ENCODE measurements around the gene MMP28.
"Not testable (repeated sequence)": the region's sequence is repeated elsewhere in the genome, so short reads cannot be mapped to it uniquely, and the experiment has no call there.

MMP28 gene

DNA sequence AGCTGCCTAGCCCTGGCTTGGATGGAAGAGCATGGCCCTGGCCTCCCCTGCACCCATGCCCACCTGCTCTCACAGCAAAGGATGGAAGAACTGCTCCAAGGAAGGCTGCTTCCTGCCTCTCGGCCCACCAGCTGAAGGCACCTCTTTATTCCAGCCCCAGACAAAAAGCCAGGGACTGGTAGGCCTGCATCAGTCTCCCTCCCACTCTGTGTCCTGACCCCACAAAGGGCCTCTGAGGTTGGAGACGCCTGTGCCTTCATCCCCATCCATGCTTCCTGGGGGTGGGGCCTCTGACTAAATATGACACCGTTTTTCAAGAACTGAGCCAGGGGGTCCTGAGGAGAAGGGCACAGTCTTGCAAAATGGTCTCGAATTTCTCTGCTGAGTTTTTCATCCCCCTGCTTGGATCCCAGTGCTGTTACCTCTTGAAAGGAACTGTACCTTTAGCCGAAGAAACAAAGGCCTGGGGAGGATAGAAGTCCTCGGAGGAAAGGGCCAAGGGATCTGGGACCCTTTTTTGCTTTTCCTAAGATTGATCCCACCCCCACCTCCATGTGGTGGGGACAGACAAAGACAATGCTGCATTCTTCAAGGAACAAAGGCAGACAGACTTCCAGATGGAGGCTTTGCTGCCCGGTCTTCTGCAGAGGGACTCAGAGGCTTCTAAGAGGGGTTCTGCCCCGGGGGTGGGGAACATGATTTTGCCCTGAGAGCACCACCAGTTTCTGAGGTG, 29.5 kb downstream of the MMP28 start:
- no peak for DNase-seq (ENCODE audit: low read depth in 3 of 3)

DNA sequence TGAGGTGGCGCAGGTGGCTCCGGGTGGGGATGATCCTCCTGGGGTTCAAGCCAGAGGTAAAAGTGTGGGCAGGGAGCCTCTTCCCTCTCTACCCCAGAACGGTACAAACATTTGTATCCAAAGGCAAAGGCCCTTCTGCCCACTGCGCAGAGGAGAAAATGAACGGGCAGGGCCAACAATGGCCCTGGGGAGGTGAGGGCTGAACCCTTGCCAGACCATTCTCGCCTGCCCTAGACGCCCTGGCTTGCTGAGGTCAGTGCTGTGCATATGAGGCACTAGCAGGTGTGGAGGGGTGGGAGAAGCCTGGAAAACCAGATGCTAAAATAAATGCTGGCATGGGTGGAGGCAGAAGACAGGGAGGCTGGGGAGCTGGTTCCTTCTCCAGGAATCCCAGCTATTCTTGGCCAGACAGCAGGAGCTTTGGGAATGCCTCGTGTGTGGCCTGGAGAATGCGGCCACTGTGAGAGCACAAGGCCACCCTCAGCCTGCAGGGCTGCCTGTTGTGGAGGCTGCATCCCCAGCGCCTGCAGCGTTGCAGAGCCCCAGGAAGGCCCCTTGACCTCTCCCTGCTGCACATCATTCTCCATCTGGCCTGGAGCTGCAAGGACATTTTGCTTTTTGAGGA, 30.2 kb downstream of the MMP28 start:
- DNase-seq (ENCODE audit: low read depth in 3 of 3), result no peak

- peak; percentile 66 to 88 (median 72) for DNase-seq (ENCODE audit: low read depth in 3 of 3)
Measured at GRCh38 chr17:35764123-35764991, 31.1 kb downstream of the MMP28 start.

GRCh38 chr17:35763767-35764122, 31.7 kb downstream of the MMP28 start:
- DNase-seq (ENCODE audit: low read depth in 3 of 3), result no peak

DNA sequence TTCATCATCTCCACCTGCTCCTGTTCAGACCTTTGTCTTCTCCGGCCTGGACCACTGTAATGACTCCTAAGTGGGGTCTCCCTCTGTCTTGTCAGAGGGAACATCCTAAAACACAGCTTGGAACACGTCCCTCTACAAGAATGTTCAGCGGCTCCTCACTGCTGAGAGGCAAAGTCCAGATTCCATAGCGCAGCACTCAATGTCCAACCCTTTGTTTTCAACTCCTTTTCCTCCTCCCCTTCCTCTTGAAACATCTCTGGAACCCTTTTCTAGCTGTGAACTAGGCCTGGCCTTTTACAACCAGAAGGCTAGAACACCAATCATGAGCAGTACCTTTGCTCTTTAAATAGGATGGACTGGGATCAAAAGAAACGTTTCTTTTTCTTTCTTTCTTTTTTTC, 33.8 kb downstream of the MMP28 start:
- DNase-seq (ENCODE audit: low read depth in 3 of 3), result no peak

GRCh38 chr17:35760587-35760986, 34.9 kb downstream of the MMP28 start, which contains the start of gene C17orf50:
TSS of gene C17orf50 (plus strand) at chr17:35760887. CDS start at chr17:35760942, 55 bp downstream.
- no peak for DNase-seq (ENCODE audit: low read depth in 3 of 3)

DNA sequence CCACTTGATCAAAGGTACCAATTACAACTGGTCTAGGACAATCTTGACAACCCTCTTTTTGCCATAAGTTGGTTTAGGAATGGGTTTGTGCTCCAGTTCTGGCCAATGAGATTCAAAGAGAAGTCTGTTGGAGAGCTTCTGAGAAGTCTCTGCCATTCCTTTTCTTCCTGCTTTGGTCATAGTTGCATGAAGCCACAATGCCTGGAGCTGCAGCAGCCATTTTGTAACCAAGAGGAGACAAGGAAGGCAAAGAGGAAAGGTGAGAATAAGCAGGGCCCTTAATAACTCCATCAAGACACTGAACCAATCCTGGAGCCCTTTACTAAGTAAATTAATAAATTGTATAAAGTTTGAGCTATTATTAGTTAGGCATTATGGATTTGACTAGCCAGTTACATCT, 38.2 kb downstream of the MMP28 start:
- DNase-seq (ENCODE audit: low read depth in 3 of 3), result no peak

DNA sequence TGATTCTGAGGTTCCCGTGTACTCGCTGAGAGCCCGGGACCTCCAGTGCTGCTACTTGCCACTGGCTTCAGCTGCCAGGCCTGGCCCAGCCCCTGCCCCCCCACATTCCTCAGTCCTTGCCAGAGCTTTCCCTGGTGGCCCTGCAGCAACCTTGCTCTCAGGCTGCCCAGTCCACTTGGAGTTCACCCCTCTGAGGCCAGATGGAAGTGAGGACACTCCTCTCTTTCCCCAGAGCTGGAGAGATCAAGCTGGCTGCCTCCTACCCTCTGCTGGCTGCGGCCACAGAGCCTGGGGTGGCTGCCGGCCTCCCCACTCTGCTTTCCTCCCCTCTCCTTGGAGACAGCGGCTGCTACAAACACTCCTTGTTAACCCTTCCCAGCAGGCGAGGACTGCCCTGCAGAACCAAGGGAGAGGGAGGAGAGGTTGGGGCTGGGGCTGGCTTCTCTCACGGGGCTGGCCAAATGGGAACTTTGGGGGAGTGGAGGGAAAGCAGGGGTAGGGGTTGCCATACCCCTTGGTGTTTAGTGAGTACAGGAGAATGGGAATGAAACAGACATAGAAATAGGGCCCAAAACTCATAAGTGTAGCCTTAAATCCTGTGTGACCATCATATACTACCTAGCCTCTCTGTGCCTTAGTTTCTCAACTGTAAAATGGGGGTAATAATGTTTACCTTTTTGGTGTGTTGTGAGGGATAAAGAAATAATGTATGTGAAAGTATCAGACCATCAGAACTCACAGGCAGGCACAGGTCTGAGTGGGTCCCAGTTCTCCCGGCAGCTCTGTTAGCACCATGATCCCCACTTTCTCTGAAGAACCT, 42.3 kb downstream of the MMP28 start, which contains the start of gene GAS2L2:
GAS2L2 (minus strand) TSS at position 295 of the 820 bp plus-strand sequence. CDS start 389 bp downstream, outside the sequence.
- DNase-seq (ENCODE audit: low read depth in 3 of 3), result no peak

DNA sequence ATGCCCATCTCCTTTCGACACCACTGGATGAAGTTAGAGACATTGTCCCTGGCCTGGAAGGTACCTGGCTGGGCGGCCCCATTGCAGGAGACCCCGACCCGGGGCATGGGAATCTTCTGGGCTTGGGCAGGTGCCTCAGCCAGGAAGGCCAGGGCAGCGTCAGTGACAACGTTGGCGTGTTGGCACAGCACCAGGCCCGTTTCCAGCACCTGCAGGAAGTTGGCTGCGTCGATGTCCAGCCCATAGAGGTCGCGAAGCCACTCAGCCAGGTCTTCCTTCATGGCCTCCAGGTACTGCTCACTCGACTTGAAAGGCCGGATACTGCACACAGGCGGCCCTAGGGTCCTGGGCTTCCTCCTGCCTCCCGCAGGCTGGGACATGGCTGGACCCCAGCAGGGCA, 43.0 kb downstream of the MMP28 start:
- no peak for DNase-seq (ENCODE audit: low read depth in 3 of 3)

DNA sequence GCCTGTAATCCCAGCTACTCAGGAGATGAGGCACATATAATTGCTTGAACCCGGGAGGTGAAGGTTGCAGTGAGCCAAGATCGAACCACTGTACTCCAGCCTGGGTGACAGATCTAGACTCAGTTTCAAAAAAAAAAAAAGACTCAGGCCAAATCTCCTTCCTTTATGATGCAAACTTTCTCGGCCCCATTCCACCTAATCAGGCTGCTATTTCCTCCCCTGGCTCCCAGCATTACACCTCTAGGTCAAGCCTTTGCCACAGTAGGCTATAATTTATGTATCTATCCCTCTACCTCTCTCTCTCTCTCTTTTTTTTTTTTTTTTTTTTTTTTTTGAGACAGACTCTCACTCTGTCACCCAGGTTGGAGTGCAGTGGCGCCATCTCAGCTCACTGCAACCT, 43.9 kb downstream of the MMP28 start:
- DNase-seq (ENCODE audit: low read depth in 3 of 3), result not testable (repeated sequence)

- DNase-seq (ENCODE audit: low read depth in 3 of 3), result no peak
Measured at GRCh38 chr17:35750526-35751395, 44.7 kb downstream of the MMP28 start.

DNA sequence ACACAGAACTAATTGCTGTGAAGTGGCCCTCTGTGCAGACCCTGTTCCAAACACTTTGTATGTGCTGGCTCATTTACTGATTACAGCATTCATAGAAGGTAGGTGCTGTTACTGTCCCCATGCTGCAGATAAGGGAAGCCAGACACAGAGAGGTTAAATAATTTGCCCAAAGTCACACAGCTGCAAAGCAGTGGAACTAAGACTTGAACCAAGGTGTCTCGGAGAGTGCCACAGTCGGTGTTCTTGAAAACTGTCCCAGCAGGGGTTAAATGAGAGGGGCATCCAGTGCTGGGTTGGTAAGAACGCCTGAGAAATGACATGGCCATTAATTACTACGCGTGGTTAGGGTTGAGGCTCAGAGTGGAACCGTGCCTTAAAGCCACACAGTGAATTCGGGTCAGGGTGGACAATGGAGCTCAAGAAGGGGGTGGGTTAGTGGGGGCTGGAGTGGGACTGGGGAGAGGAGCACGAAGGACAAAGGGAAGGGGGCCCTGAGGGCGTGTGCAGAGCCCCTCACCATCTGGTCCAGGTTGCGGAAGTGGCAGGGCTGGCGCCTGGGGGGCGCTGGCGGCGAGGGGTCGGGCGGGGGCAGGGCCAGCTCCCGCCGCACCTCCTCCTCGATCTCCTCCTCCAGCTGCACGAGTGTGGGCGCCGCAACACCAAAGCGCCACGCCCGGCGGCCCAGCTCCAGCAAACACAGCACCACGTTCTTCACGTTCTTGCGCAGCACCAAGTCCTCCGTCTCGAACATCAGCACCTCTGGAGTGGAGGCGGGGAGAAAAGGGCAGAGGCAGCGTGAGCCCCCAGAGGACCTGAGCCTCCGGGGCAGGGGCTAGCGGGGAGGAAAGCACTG, 45.7 kb downstream of the MMP28 start:
- DNase-seq (ENCODE audit: low read depth in 3 of 3), result no peak

- DNase-seq (ENCODE audit: low read depth in 3 of 3), result no peak
Measured at GRCh38 chr17:35748979-35749378, 46.5 kb downstream of the MMP28 start.

- no peak for DNase-seq (ENCODE audit: low read depth in 3 of 3)
Measured at GRCh38 chr17:35748341-35748841, 47.0 kb downstream of the MMP28 start.

GRCh38 chr17:35747540-35748017, 47.9 kb downstream of the MMP28 start:
- DNase-seq (ENCODE audit: low read depth in 3 of 3), result peak; percentile 54 to 79 (median 64)

DNA sequence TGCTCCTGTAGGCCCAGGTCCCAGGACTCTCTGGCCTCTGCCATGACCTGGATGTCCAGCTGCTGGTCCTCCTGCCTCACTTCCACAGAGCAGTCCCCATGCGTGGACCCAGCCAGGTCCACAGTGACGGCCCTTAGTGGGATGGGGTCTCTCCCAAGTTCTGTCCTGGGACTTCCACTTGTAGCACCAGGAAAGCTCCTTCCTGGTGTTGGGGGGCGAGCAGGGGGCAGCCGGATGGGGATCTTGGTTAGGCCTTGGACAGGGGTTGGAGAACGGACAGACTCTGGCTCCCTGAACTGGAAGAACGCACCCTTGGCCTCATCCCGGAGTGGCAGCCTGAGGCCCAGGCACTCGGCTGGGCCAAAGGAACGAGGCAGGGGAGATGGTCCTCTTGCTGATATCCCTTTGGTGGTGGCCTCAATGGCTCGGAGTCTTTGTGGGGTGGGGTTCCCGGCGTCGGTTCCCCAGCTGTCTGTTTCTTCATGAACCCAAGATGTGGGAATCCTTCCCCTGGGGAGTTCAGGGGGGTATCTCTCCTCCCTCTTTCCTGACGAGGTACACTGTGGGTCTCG, 49.6 kb downstream of the MMP28 start:
- no peak for DNase-seq (ENCODE audit: low read depth in 3 of 3)

DNA sequence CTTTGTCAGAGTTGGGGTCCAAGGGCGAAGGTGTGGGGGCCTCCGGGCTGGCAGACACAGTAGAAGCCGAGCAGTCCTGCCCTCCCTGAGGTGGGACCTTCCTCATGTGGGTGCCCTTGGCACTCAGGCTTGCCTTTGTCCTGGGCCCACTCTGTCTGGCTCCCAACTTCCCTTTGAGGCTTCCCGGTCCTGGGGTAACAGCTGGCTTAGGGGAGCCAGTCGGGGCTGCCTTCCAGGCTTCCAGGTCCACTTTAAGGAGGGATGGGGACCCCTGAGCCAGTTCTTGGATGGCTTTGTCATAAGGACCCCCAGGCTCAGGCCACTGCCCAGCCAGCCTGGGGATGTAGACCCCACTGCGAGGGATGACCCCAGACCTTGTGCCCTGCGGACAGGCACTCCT, 50.2 kb downstream of the MMP28 start:
- no peak for DNase-seq (ENCODE audit: low read depth in 3 of 3)

GRCh38 chr17:35744830-35745229, 50.6 kb downstream of the MMP28 start:
- DNase-seq (ENCODE audit: low read depth in 3 of 3), result no peak
